Astrocyte of the hippocampus (primary cell): Measurements from ENCODE around the gene QSOX2.
"Not testable (repeated sequence)": the region's sequence is repeated elsewhere in the genome, so short reads cannot be mapped to it uniquely, and the experiment has no call there.

Experiments
- DNase-seq: peaks from one replicate; pipeline ENCODE4 v3.0.0; 2011; ENCODE audit warnings: low read depth, low spot score

QSOX2 gene

DNA sequence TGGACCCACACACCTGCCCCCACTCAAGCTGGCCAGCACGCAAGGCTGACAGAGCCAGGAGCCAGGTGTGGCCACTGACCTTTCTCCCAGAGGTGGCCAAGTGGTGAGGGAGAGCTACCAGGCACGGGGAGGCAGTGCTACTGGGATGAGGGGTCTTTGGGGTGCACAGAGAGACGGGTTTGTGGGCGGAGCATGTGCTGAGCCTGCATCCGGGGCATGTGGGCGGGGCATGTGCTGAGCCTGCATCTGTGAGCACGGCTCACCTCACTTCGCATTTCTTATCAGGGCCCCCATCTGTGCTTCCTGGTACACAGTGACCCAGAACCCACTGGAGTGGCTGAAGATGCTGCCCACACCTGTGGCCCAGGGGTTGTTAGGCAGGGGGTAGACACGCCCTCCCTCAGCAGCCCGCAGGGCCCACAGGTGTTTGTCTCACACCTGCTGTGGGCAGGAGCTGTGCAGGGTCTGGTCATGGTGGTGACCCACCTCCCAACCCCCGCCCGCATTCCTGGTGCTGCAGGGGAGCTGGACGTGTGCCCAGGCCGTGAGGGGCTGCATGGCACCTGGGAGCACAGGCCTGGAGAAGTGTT lies 36.8 kb upstream of the QSOX2 start:
- no peak for DNase-seq

DNA sequence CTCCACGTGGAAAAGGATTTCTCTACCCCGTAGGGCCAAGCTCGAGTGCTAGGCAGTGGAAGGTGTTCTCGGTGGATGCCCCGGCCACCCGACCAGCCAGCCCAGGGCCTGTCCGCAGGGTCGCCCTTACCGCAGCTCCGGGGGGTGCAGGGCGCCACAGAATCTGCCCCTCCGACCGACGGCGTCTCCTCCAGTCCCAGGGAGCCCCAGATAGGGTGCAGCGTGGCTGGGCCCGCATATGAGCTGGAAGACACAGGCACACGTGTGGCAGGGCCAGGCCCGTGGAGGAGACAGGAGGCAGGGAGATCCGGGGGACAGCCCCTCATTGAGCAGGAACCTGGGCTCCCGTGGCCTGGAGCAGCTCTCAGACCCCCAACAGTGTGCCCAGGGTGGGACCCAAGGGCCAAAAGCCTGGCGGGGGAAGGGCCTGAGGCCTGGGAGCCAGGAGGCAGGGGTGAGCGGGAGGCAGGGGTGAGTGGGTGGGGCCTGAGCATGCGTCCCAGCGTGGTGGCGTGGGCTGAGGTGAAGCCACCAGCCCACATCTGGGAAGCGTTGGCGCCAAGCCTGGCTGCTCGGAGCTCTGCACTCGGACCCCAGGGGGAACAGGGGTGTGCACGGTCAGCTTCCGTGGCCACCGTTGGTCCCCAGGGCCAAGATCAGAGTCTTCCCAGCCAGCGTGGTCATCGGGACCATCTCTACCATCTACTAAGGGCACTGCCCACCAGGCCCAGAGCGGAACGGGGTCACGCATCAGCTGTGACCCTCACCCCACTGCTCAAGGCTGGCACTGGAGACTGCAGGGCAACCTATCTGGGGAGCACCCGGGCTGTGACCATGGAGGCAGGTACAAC lies 36.0 kb upstream of the QSOX2 start:
- DNase-seq = no peak

DNA sequence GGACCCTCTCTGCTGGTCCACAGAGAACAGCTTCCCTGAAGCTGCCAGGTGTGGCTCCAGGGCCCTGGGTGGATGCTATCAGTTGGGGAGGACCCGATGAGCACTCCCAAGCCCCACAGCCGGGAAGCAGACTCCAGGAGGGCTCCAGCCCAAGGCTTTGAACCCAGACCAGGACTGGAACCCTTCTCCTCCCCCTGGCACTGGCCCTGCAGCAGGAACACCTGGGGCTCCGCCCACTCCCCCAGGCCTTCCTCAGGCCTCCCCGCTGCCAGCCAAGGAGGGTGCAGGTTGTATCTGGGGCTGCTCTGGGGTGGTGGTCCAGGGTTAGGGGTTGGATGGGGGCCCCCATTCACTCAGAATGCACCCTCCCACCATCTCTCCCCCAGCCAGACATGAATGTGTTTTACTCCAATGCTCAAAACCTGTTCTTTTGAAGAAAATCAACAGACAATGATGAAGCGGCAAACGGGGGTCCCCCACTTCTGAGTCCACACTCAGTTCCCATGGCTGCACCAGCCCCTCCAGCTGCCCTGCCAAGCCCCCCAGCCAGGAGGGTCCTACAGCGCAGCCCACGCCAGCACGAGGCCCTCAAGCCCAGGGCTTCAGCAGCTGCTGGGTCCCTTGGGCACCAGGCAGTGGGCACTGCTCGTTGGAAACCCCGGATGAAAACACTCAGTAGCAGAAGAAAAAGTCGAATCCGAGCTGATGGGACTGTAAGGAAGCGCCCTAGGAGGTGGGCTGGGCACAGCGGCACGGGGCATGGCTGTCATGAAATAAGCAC lies 35.1 kb upstream of the QSOX2 start:
- no peak for DNase-seq

DNA sequence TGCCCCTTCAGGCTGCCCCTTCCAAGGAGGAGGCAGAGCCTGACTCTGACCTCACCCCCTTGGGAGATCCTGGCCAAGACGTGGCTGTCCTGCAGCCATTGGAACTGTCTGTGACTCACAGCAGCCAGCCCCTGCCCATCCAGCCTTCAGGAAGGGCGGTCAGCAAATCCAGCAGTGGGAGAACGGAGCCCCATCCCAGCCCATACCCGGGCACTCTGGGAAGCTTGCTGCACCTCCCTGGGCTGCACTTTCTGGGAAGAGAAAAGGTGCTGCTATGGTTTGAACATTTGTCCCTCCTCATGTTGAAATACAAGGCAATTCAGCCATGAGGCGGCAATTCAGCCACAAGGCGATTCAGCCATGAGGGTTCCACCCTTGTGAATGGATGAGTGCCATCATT lies 33.9 kb upstream of the QSOX2 start:
- no peak for DNase-seq

DNA sequence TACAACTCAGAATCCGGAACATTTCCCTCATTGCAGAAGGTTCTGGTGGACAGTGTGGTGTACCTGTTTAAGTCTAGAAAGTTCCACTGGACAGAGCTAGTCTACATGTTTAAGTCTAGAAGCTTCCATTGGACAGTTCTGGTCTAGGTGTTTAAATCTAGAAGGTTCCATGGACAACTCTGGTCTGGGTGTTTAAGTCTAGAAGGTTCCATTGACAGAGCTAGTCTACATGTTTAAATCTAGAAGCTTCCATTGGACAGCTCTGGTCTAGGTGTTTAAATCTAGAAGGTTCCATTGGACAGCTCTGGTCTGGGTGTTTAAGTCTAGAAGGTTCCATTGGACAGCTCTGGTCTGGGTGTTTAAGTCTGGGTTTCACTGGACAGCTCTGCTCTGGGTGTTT lies 33.3 kb upstream of the QSOX2 start:
- DNase-seq = no peak

DNA sequence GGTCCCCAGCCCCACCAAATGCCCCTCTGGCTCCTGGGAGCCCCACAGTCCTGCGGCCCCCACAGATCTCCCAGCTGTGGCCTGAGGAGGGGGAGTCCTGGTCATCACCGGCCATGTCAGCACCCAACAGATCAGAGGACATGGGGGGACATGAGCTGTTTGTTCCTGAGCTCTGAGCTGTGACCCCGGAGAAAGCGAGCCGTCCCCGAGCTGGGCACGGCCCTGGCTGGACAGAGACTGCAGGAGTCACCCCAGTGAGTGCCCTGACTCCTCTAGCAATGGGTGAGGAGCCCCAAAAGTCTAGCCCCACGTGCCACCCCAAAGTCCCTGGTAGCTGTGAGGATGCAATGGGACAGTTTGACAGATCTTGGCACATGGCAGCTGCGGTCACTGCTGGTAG lies 32.6 kb upstream of the QSOX2 start:
- no peak for DNase-seq

DNA sequence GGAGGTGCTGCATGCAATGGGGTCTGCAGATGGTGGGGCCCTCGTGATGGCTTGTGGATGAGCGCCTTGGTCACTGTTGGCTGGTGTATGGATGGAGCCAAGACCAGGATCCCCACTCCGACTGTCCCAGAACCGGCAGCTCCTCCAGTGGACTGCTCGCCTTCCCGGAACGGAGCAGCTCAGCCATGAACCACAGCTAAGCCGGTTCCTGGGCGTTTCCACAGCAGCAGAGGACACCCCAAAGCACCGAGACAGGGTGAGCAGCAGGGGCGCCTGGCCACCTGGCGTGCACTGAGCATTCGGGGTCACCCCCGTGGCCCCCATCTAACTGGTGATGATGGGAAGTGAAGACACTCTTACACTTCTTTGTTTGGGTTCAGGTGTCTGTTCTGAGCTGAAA lies 32.1 kb upstream of the QSOX2 start:
- no peak for DNase-seq

DNA sequence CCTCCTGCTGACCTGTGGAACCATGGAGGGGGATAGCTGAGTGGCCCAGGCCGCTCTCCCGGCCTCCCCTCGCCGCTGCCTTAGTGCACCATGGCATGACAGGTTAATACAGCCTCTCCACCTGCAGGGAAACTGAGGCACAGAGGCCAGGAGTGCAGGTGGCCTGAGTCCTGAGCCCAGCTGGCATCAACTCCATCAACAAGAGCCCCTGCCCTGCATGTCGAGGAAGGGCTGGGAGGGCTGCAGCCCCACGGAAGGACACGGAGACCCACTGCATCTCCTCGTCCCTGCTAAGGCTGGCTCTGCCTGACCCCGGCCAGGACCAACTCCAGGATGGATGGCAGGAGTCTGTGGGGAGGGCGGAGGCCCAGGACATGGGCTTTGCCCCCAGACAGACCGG lies 31.1 kb upstream of the QSOX2 start:
- no peak for DNase-seq

DNA sequence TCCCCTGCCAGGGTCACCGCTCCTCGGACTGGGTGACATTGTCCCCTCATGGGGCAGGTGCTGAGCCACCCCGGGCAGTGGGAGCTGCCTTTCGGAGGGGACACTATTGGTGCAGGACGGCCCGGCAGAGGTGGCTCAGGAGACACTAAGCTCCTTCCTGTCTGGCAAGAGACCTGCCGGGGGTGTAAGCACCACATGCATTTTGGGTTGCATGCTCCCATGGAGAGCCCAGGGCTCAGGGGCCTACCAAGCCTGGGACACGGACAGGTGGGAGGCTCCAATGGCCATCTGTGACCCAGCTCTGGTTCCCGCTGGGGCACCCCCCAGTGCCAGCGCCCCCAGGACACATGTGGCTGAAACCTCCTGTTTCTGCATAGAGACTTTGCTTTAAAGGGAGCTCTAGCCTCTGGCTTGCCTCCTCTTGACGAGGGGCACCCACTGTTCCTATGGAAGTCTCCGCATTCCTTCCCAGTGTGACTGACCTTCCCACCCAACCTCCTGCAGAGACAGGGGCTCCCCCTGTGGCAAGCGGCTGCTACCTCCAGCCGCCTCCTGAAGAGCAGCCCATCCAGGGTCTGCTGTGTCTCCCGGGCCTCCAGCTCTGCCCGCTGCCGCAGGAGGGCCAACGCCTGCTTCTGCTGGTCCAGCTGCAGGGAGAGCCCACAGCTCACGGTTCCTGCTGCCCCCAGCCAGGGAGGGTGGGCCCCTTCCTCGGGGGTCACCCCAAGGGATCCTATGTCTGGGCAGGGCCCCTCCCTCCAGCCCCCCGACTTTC lies 30.2 kb upstream of the QSOX2 start:
- no peak for DNase-seq

DNA sequence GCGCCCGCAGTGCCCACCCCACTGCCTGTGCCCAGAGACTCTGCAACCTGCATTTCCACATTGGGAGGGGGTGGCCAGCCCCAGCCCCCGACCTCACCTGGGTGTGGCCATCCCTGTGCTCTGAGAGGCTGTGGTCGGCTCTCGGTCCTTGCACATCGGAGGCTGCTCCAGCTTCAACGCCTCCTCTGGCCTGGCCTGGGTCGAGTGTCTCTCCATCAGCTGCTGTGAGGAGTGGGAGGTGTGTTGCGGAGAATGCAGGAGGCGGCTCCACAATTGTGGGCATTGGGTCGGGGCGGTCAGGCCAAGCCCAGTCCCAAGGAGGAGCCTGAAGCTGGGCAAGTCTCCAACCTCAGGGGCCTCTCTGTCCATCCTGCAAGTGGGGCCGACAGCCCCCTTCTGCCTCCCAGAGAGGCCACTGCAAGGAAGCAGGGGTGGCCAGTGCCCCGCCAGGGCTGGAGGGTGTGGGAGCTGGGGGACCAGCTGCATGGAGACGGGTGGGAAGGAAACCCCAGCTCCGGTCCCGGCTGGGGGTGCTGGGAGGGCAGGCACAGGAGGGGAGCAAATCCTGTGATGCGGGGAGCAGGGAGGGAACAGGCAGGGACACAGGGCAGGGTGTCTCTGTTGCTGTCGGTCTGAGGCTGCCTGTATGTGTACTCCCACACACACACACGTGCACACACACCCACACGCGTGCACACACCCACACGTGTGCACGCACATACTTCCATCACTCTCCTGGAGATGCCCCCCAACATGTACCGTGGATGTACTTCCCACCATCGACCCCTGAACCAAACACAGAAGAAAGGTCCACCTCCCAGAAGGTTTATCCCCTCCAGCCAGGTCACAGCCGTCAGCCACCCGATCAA lies 29.4 kb upstream of the QSOX2 start:
- DNase-seq = no peak

DNA sequence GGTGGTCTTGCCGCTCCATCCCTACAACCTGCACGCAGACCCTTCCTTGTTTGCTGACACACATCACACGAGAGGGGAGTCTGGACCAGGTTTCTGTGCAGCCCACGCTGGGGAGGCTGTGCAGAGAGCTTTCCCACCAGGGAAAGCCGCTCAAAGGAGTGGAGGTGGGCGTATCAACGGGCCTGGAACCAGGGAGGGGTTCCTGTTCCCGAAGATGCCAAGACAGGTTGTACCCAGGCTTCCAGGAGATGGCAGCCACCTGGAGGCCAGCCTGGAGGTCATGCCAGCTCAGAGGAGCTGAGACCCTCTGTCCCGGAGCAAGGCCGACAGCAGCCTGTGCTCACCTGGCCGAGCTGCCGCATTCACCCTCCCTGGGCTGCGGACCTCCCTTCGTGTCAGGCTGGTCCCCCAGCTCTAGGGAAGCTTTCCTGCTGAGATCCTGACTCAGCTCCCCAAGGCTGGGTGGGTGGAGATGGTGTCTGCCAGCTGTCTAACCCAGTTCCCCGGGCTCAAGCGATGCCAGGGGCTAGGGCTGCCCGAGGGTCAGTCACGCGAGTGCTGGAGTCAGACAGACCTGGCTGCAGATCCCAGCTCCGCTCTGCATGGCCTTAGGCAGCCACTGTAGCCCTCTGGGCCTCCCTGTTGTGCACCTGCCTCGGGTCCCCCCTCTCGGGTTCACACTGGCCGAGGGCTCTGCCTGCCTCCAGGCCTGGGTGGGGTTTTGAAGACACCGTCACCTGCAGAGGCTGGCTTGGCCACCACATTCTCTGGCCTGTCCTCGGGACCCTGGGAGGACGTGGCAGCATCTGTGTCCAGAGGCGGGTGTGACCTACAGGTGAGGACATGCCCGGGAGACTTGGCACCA lies 28.5 kb upstream of the QSOX2 start:
- no peak for DNase-seq

DNA sequence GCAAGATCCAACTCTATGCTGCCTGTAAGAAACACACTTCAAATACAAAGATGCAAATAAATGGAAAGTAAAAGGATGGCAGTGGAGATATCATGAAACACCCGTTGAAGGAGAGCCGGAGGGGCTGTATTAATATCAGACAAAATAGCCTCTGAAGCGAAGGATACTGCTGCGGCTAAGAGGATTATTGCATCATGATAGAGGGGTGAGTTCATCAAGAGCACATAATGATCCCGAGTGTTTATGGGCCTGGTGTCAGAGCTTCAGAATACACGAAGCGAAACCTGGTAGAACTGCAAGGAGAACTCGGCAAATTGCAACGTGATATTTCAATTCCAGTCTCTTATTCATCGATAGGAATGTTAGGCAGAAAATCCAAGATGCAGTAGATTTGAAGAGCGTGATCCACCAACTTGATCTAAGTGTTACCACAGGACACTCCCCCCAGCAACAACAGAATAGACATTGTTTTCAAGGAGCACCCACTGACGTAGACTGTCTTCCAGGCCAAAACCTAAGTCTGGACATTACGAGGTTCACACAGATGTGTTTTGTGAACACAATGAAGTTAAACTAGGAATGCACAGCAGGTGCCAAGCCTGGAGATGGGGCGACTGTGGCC lies 27.7 kb upstream of the QSOX2 start:
- DNase-seq = no peak

DNA sequence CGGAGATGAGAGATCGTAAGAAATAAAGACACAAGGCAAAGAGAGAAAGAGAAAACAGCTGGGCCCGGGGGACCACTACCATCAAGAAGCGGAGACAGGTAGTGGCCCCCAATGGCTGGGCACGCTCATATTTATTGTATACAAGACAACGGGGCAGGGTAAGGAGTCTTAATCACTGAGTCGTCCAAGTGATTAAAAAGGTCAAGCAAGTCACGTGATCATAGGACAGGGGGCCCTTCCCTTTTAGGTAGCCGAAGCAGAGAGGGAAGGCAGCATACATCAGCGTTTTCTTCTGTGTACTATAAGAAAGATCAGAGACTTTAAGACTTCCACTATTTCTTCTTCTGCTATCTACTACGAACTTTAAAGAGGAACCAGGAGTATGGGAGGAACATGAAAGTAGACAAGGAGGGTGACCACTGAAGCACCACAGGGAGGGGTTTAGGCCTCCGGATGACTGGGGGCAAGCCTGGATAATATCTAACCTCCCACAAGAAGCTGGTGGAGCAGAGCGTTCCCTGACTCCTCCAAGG lies 24.6 kb upstream of the QSOX2 start:
- no peak for DNase-seq

DNA sequence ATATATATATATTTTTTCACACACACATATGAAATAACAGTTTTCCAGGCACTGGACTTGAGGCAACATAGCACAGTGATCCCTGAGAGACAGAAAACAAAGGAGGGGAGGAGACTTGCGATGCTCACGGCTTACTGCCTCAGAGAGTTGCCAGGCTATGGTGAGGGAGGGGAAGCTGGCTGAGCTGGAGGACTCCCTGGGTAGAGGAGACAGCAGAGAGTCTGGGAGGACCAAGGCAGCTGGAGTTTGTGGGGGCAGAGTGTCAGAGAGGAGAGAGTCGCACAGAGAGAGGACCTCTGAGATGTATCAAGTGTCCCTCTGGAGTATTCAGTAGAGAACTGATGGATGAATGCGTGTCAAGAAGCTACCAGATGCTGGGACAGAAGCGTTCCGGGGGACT lies 23.1 kb upstream of the QSOX2 start:
- DNase-seq = no peak

DNA sequence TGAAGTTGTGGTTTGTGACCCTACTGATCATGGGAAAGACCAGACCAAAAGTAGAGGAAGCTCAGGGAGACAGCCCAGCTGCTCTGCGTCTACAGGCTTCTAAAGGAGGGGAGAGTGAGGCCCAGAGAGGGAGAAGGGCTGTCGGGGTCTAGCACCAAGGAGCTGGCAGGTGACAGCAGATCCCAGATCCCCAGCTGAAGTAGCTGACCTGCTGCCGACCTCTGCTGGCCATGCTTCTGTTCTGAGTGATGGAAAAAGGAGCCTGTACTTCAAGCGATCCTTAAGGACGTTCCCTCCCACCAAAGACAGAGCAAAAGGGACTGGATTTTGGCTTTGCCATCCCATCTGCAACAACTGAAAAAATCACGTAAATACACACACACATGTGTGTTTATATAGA lies 22.7 kb upstream of the QSOX2 start:
- peak; percentile 32 for DNase-seq

DNA sequence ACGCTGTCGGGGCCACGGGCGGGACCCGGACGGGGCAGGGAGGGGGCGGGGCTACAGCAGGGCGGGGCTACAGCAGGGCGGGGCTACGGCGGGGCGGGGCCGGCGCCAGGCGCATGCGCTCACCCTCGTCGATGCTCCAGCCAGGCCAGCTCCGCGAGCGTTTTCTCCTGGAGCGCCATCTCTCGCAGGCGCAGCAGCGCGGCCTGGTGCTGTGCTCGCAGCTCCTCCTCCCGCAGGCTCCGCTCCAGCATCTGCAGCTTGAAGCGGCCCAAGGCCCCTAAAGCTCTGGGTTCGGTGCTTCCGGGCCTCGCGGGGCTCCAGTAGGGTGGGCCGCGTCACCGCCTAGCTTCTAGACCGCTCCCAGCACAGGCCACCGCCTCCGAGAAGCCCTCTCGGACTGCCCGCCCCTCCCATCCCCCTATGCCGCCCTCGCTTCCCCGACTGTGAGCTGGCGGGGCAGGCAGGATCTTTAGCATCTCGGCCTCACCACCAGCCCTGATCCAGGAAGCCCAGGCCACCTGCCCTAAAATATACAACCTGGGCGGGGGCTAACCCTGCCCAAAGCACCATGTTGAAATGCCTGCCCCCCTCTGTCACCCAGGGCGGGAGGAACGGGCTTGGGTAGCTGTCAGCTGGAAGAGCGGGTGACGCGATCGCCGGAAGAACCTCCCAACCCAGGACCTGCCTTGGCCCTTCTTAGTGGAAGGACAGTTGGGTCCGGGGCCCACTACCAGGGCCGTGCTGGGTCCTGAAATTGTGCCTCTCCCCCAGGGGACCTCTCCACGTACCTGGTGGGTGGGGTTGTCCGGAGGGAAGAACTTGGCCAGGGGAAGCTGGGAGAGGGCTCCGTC lies 21.9 kb upstream of the QSOX2 start:
- DNase-seq = peak; percentile 92

DNA sequence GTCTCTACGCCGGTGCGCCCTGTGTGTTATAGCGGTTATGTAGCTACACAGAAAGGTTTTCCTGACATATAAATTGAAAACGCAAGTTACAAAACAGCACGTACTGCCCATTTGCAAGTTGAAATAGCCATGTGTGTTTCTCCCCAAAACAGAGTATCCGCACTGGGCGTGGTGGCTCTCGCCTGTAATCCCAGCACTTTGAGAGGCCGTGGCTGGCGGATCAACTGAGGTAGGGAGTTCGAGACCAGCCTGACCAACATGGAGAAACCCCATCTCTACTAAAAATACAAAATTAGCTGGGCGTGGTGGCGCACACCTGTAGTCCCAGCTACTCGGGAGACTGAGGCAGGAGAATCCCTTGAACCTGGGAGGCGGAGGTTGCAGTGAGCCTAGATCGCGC lies 21.0 kb upstream of the QSOX2 start:
- not testable (repeated sequence) for DNase-seq
